Stomach (tissue), 4 donors: ENCODE results near the gene RAX2.

Experiments
- EP300 ChIP-seq: sonication (generic); formaldehyde crosslinking; IDR thresholded peaks from one replicate; pipeline ENCODE4 v1.6.1; 2017; ENCODE audit warnings: antibody characterized with exemption
- POLR2A ChIP-seq, 4 donors: fragments of 450-650 bp; IDR thresholded peaks; one replicate each; pipeline ENCODE4 v1.6.1; 2016; ENCODE audit warnings: antibody characterized with exemption in 4 of 4, control low read depth in 2 of 4, mild to moderate bottlenecking in 1 of 4, moderate library complexity in 1 of 4

DNA sequence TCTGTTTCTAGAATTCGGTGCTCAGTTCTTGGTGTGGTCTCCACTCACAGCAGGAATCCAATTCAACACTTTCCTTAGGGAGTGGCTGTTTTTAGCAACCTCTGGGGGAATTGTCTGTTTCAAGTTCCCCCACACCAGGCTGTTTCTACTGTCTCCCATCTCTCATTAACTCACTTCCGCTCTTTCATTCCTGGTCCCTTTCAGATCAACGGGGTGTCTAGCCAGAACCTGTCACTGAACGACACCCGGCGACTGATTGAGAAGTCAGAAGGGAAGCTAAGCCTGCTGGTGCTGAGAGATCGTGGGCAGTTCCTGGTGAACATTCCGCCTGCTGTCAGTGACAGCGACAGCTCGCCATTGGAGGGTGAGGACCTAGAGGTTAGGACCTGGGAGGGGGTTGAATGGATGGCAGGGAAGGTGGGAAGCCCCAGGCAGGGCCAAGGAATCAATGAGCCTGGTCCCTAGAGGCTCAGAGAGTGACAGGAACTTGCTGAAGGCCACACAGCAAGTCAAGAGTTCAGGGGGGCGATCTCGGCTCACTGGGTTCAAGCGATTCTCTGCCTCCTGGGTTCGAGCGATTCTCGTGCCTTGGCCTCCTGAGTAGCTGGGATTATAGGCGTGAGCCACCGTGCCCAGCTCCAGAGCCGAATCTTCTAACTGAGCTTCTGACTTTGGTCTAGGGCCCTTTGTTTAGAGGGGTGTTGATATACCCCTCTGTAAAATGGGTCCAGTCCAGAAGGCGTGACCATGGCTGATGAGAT lies 38.3 kb downstream of the RAX2 start:
- TF ChIP-seq POLR2A (IDR thresholded peaks at IDR 0.05) = no peak
- TF ChIP-seq EP300 = no peak
